Measurements from ENCODE around the gene CD300C.
"Not testable (repeated sequence)": the region's sequence is repeated elsewhere in the genome, so short reads cannot be mapped to it uniquely, and the experiment has no call there.

DNA sequence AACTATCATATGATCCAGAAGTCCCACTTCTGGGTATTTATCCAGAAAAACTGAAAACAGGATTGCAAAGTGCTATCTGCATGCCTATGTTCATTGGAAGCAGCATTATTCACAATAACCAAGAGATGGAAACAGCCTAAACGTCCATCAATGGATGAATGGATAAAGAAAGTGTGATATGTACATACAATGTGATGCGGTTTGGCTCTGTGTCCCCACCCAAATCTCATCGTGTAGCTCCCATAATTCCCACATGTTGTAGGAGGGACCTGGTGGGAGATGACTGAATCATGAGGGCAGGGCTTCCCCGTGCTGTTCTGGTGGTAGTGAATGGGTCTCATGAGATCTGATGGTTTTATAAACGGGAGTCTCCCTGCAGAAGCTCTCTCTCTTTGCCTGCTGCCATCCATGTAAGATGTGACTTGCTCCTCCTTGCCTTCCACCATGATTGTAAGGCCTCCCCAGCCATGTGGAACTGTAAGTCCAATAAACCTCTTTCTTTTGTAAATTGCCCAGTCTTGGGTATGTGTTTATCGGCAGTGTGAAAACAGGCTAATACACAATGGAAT, 27.4 kb downstream of the CD300C start:
- TF ChIP-seq, protein P1, sequence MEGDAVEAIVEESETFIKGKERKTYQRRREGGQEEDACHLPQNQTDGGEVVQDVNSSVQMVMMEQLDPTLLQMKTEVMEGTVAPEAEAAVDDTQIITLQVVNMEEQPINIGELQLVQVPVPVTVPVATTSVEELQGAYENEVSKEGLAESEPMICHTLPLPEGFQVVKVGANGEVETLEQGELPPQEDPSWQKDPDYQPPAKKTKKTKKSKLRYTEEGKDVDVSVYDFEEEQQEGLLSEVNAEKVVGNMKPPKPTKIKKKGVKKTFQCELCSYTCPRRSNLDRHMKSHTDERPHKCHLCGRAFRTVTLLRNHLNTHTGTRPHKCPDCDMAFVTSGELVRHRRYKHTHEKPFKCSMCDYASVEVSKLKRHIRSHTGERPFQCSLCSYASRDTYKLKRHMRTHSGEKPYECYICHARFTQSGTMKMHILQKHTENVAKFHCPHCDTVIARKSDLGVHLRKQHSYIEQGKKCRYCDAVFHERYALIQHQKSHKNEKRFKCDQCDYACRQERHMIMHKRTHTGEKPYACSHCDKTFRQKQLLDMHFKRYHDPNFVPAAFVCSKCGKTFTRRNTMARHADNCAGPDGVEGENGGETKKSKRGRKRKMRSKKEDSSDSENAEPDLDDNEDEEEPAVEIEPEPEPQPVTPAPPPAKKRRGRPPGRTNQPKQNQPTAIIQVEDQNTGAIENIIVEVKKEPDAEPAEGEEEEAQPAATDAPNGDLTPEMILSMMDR (IDR thresholded peaks at IDR 0.05) = not testable (repeated sequence)
- TF ChIP-seq POLR2A, EP300 (IDR thresholded peaks at IDR 0.05): not testable (repeated sequence)
